H1 (cell line): ENCODE measurements around the gene HM13. TPM values are rescaled to one million over a fixed set of nuclear protein-coding genes. Genes with fewer than 3 reads are reported as not detected.

Source experiments
- CHD7 ChIP-seq: fragments of 300-600 bp; sonication (generic); IDR thresholded peaks from 2 replicates; pipeline ENCODE4 v1.7.1; 2012; ENCODE audit warnings: low read length, moderate library complexity, mild to moderate bottlenecking, inconsistent platforms; ENCODE audit not compliant: insufficient replicate concordance
- polyA plus RNA-seq, 7 experiments: library from polyadenylated mRNA; depleted of rRNA in 3 of 7; stranded (reverse) in 5 of 7; unstranded in 2 of 7; fragments of >200 nt in 5 of 7; fragments of 200-250 nt in 2 of 7; gene quantifications; 1 replicate in 5 of 7; 2 replicates in 1 of 7; 4 replicates in 1 of 7; pipeline versions ENCODE4 v1.2.1 to v1.2.3, GENCODE V29; 2011 to 2013; ENCODE audit warnings: missing spikeins in 2 of 7, mixed read lengths in 2 of 7
- total RNA-seq: library from RNA; stranded (reverse); fragmentation: NEBNext Ultra II Directional; extraction: Animal tissue kit (Norgen Biotek cat#: 25700); gene quantifications from 2 replicates; pipeline ENCODE4 v1.2.1, GENCODE V29; 2021

Gene HM13
- total and polyA plus RNA-seq, 2 of the 8 experiments (the other 6 are each of a cell fraction or from before 2014, with no cell fraction given): 118 to 183 TPM

- TF ChIP-seq CHD7: no peak
These were observed 22.3 kb downstream of the HM13 start (continued) for GRCh38 chr20:31536575-31536974.
